Activated CD4-positive, alpha-beta T cell treated with anti-CD3 and anti-CD28 coated beads, Interleukin-2, amount 10 ng/mL, durations not matched to agents 7 days and 5 days (primary cell): ENCODE data around the gene MERTK. TPM values are rescaled to one million over a fixed set of nuclear protein-coding genes. Genes with fewer than 3 reads are reported as not detected.

Experiments used
- CTCF ChIA-PET: fragments of 350-600 bp; sonication (Branson Sonifier 250); formaldehyde crosslinking; loops from one replicate; lab custom pipeline; 2021; ENCODE audit warnings: antibody characterized with exemption; lab: Charles Lee
- POLR2A ChIA-PET: fragments of 350-600 bp; sonication (Branson Sonifier 250); formaldehyde crosslinking; loops from one replicate; lab custom pipeline; 2021; ENCODE audit warnings: antibody characterized with exemption; lab: Charles Lee
- DNase-seq: peaks from one replicate; pipeline ENCODE4 v3.0.0-alpha.2; 2020
- H3K27ac Mint-ChIP-seq: one replicate; pipeline ENCODE4 v1.8.0; 2021; ENCODE audit warnings: mild to moderate bottlenecking, moderate library complexity, mixed read lengths
- H3K27me3 Mint-ChIP-seq: one replicate; pipeline ENCODE4 v1.8.0; 2021; ENCODE audit warnings: mixed read lengths
- H3K36me3 Mint-ChIP-seq: one replicate; pipeline ENCODE4 v1.8.0; 2021; ENCODE audit warnings: low read depth, mixed read lengths
- H3K4me1 Mint-ChIP-seq: one replicate; pipeline ENCODE4 v1.8.0; 2021; ENCODE audit warnings: mixed read lengths
- H3K4me3 Mint-ChIP-seq: one replicate; pipeline ENCODE4 v1.8.0; 2021; ENCODE audit warnings: mild to moderate bottlenecking, moderate library complexity, mixed read lengths
- H3K9me3 Mint-ChIP-seq: one replicate; pipeline ENCODE4 v1.8.0; 2021; ENCODE audit warnings: mixed read lengths
- total RNA-seq, 2 experiments: library from RNA; stranded (reverse); gene quantifications; one replicate each; pipeline ENCODE4 v1.2.3, GENCODE V29; 2021

Gene MERTK
- total RNA-seq, 2 experiments from 2014 or later = 0.20 to 0.21 TPM

- ChIA-PET CTCF (no interaction called here), POLR2A (no interaction called here)
- H3K27me3 Mint-ChIP-seq = peaks cover 13% of the 10 kb centered on the region
- H3K9me3 Mint-ChIP-seq = no peaks in the 10 kb centered on the region
- H3K4me3 Mint-ChIP-seq = no peak overlapping the region
- H3K4me1 Mint-ChIP-seq = no peaks in the 10 kb centered on the region
- no peak for DNase-seq
- no peaks in the 10 kb centered on the region for H3K36me3 Mint-ChIP-seq
- H3K27ac Mint-ChIP-seq = no peak overlapping the region
Observed at GRCh38 chr2:112012556-112012955, 114.1 kb downstream of the MERTK start.

DNA sequence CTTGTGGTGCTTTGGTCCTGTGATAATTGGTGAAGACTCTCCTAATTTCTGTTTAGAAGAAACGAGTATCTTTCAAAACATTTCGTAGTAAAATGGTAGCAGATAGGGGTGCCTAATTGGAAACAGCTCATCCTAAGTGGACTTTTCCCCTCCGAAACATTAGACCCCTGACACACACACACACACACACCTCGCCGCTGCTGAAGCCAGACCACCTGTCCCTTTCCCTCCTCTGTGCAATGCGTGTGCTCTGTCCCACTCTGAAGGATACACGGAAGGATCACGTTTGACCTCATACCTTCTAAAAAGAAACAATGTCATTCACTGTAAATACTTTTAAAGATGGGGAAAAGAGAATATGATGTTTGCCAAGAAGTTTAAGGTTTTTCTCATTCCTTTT, 120.4 kb downstream of the MERTK start:
- DNase-seq = no peak
- H3K36me3 Mint-ChIP-seq = no peaks in the 10 kb centered on the region
- no peaks in the 10 kb centered on the region for H3K9me3 Mint-ChIP-seq
- no peak overlapping the region for H3K27ac Mint-ChIP-seq
- H3K4me3 Mint-ChIP-seq = no peak overlapping the region
- no peaks in the 10 kb centered on the region for H3K4me1 Mint-ChIP-seq
- ChIA-PET POLR2A (no interaction called here), CTCF (no interaction called here)
- H3K27me3 Mint-ChIP-seq = peaks cover 18% of the 10 kb centered on the region

DNA sequence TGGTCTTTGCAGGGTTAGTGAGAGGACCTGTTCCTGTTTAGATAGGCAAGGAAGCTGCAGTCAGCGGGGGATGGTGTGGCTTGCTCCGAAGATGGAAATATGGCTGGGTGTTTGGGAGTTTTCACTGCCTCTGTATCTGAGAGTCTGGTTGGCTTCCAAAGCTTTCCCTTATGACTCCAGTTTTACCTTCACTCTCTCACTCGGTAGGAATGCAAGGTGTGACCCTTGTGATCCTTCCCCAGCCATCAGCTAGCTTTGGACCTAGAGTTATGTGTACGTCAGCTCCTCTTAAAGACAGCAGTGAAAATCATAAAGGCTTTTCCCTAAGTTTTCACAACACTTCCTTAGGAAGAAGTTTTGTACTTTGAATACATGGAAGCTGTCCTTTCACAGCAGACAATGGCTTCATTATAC, 121.2 kb downstream of the MERTK start:
- Mint-ChIP-seq H3K27ac (no peak overlapping the region), H3K36me3 (no peaks in the 10 kb centered on the region), H3K4me3 (no peak overlapping the region), H3K27me3 (peaks cover 18% of the 10 kb centered on the region), H3K9me3 (no peaks in the 10 kb centered on the region), H3K4me1 (no peaks in the 10 kb centered on the region)
- CTCF ChIA-PET = interaction anchor here (1.7 kb wide), 1 partner anchor 15 kb away, joined by 4 read pairs; no protein-coding TSS in a partner anchor
- DNase-seq = no peak
- POLR2A ChIA-PET = no interaction called here

GRCh38 chr2:112020561-112020960, 122.2 kb downstream of the MERTK start:
- ChIA-PET CTCF (interaction anchor here (1.7 kb wide), 1 partner anchor 14 kb away, joined by 4 read pairs; no protein-coding TSS in a partner anchor), POLR2A (no interaction called here)
- no peak overlapping the region for H3K4me3 Mint-ChIP-seq
- H3K27ac Mint-ChIP-seq = no peak overlapping the region
- no peaks in the 10 kb centered on the region for H3K4me1 Mint-ChIP-seq
- H3K36me3 Mint-ChIP-seq = no peaks in the 10 kb centered on the region
- peaks cover 18% of the 10 kb centered on the region for H3K27me3 Mint-ChIP-seq
- H3K9me3 Mint-ChIP-seq = no peaks in the 10 kb centered on the region
- DNase-seq = no peak

GRCh38 chr2:112021290-112021689, 122.9 kb downstream of the MERTK start:
- no peaks in the 10 kb centered on the region for H3K9me3 Mint-ChIP-seq
- H3K27ac Mint-ChIP-seq = no peak overlapping the region
- peaks cover 14% of the 10 kb centered on the region for H3K27me3 Mint-ChIP-seq
- CTCF ChIA-PET = interaction anchor here (1.2 kb wide), 1 partner anchor 52 kb away, joined by 4 read pairs; no protein-coding TSS in a partner anchor
- POLR2A ChIA-PET = no interaction called here
- DNase-seq = no peak
- H3K4me1 Mint-ChIP-seq = no peaks in the 10 kb centered on the region
- no peak overlapping the region for H3K4me3 Mint-ChIP-seq
- no peaks in the 10 kb centered on the region for H3K36me3 Mint-ChIP-seq

- no peaks in the 10 kb centered on the region for H3K36me3 Mint-ChIP-seq
- H3K4me1 Mint-ChIP-seq = no peaks in the 10 kb centered on the region
- POLR2A ChIA-PET = no interaction called here
- no peak overlapping the region for H3K27ac Mint-ChIP-seq
- CTCF ChIA-PET = interaction anchor here (1.2 kb wide), 1 partner anchor 53 kb away, joined by 4 read pairs; no protein-coding TSS in a partner anchor
- no peak for DNase-seq
- H3K27me3 Mint-ChIP-seq = peaks cover 9% of the 10 kb centered on the region
- H3K9me3 Mint-ChIP-seq = no peaks in the 10 kb centered on the region
- no peak overlapping the region for H3K4me3 Mint-ChIP-seq
Observed at GRCh38 chr2:112021781-112022231, 123.4 kb downstream of the MERTK start.

- Mint-ChIP-seq H3K27ac (no peak overlapping the region), H3K4me1 (no peaks in the 10 kb centered on the region), H3K36me3 (no peaks in the 10 kb centered on the region), H3K9me3 (no peaks in the 10 kb centered on the region), H3K27me3 (peaks cover 5% of the 10 kb centered on the region), H3K4me3 (no peak overlapping the region)
- ChIA-PET CTCF (no interaction called here), POLR2A (no interaction called here)
- DNase-seq = no peak
Observed at GRCh38 chr2:112023707-112024106, 125.3 kb downstream of the MERTK start.

DNA sequence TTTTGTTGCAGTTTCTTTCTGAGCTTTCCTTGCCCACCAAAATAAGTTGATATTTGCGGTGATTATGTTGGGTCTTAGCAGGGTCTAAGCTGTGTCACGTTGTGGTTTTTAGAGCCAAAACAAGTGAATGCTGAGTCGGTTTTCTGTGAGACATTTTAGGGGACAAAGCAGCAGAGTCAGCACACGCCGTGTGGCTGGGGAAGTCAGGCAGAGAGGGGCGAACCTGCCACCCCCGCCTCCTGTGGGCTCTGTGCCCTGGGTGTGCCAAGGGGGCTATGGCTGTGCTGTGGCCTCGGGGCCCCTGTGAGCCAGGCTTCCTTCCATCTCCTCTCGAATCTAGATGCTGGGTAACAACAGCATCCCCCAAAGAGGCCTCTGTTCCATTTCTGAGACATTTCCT, 125.8 kb downstream of the MERTK start:
- Mint-ChIP-seq H3K9me3 (no peaks in the 10 kb centered on the region), H3K4me3 (no peak overlapping the region), H3K36me3 (no peaks in the 10 kb centered on the region), H3K27me3 (peaks cover 4% of the 10 kb centered on the region), H3K27ac (no peak overlapping the region), H3K4me1 (no peaks in the 10 kb centered on the region)
- CTCF ChIA-PET = no interaction called here
- POLR2A ChIA-PET = no interaction called here
- DNase-seq = no peak

GRCh38 chr2:112024896-112025491, 126.6 kb downstream of the MERTK start:
- POLR2A ChIA-PET = no interaction called here
- Mint-ChIP-seq H3K9me3 (no peaks in the 10 kb centered on the region), H3K4me1 (no peaks in the 10 kb centered on the region), H3K27ac (no peak overlapping the region), H3K36me3 (no peaks in the 10 kb centered on the region), H3K27me3 (no peaks in the 10 kb centered on the region), H3K4me3 (no peak overlapping the region)
- CTCF ChIA-PET = no interaction called here
- DNase-seq = no peak

DNA sequence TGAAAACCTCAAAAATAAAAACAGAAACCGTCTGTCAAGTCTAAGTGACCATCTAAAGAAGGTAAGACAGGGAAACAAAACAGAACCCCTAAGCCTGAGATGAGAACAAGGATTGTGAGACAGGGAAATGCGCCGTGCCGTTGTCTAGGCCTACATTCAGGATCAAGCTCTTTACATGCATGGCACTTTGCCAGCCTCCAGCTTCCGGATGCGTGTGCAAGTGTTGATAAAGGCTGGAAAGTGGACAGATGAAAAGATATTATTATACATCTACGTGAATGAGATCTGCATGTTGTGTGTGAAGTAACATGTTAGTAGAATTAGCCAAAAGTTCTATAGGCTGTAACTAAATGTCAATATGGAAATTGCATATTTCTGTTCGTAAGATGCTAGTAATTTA, 128.1 kb downstream of the MERTK start:
- DNase-seq = no peak
- H3K27me3 Mint-ChIP-seq = no peaks in the 10 kb centered on the region
- H3K4me3 Mint-ChIP-seq = no peak overlapping the region
- H3K27ac Mint-ChIP-seq = no peak overlapping the region
- H3K4me1 Mint-ChIP-seq = no peaks in the 10 kb centered on the region
- POLR2A ChIA-PET = no interaction called here
- H3K9me3 Mint-ChIP-seq = no peaks in the 10 kb centered on the region
- CTCF ChIA-PET = no interaction called here
- H3K36me3 Mint-ChIP-seq = no peaks in the 10 kb centered on the region

DNA sequence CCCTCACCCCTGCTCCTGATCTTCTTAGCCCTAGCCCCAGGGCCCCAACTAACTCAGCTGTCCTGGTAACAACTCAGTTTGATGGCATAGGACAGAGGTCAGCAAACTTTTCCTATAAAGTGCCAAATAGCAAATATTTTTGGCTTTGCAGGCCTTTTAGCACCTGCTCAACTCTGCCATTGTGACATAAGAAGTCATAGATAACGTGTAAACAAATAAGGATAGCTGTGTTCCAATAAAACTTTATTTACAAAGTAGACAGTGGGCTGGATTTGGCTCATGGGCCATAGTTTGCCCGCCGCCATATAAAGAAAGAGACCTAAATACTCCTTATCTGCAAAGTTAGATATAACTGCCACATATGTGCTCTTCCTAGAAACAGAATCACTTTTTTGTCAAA, 129.4 kb downstream of the MERTK start:
- H3K27ac Mint-ChIP-seq = no peak overlapping the region
- peaks cover 8% of the 10 kb centered on the region for H3K4me1 Mint-ChIP-seq
- H3K4me3 Mint-ChIP-seq = no peak overlapping the region
- H3K27me3 Mint-ChIP-seq = peaks cover 3% of the 10 kb centered on the region
- ChIA-PET POLR2A (no interaction called here), CTCF (no interaction called here)
- no peak for DNase-seq
- H3K36me3 Mint-ChIP-seq = no peaks in the 10 kb centered on the region
- H3K9me3 Mint-ChIP-seq = no peaks in the 10 kb centered on the region

DNA sequence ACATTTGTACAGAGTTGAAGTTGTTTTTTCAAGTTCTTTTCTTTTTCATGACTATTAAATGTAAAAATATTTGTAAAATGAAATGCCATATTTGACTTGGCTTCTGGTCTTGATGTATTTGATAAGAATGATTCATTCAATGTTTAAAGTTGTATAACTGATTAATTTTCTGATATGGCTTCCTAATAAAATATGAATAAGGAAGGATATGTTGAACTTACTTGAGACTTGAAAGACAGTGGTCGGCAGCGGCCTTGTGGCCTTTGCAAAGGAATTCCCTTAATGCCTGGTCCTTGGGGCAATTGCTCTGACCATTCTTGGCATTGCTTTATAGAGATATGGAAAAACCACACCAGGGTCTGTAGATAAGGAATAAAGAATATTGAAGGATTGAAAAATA, 130.8 kb downstream of the MERTK start:
- Mint-ChIP-seq H3K27me3 (peaks cover 3% of the 10 kb centered on the region), H3K36me3 (no peaks in the 10 kb centered on the region), H3K4me1 (peaks cover 8% of the 10 kb centered on the region), H3K9me3 (no peaks in the 10 kb centered on the region), H3K27ac (no peak overlapping the region), H3K4me3 (no peak overlapping the region)
- ChIA-PET POLR2A (no interaction called here), CTCF (no interaction called here)
- no peak for DNase-seq

DNA sequence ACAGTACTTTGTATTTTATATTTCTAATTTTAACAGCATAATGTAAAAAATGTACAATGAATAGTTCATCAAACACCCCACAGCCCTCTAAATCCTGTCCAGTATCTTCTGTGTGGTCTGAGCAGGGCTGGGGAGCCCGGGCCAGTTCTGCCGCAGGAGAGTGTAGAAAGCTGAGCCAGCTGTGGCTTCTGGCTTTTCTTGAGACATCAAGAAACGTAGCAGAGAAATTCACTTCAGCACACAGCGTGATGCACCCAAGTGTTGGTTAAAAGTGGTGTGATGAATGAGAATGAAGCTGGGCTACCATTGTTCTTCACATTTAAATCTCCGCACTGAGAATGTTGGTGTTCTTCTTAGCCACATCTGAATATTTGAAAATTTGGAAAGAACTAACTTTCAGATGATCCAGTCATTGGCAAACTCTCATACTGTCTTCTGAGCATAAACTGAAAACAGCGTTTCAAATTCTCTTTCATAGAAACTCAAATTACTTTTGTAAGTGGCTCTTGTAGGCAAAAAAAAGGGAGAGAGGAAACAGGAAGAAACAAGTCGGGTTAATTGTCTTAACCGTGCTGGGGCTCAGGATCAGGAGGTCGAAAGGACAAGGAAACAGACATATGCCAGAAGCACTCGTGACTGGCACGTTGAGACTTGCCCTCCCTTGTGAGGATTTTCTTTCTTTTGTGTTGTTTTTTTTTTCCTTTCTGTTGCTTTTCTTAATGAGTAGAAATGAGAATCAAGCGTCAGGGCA, 133.2 kb downstream of the MERTK start:
- H3K36me3 Mint-ChIP-seq = no peaks in the 10 kb centered on the region
- no peak overlapping the region for H3K27ac Mint-ChIP-seq
- ChIA-PET CTCF (interaction anchor here (0.9 kb wide), 1 partner anchor 16 kb away, joined by 3 read pairs; no protein-coding TSS in a partner anchor), POLR2A (interaction anchor here (0.6 kb wide), 1 partner anchor 23 kb away, joined by 4 read pairs; the partner anchor contains the start of gene TMEM87B)
- no peak for DNase-seq
- H3K27me3 Mint-ChIP-seq = peaks cover 3% of the 10 kb centered on the region
- H3K9me3 Mint-ChIP-seq = peaks cover 2% of the 10 kb centered on the region
- H3K4me3 Mint-ChIP-seq = no peak overlapping the region
- peaks cover 8% of the 10 kb centered on the region for H3K4me1 Mint-ChIP-seq
